Vagina (tissue), 2 donors: Measurements from ENCODE around the gene TMEM248. TPM values are rescaled to one million over a fixed set of nuclear protein-coding genes. Genes with fewer than 3 reads are reported as not detected.

ENCODE experiments used
- DNase-seq, 2 donors: peaks; one replicate each; pipeline ENCODE4 v3.0.0-alpha.2; 2017; ENCODE audit errors: extremely low spot score in 2 of 2
- H3K27ac ChIP-seq: fragments of 200-600 bp; sonication (generic); one replicate; pipeline ENCODE4 v1.5.1; 2019
- H3K27me3 ChIP-seq: fragments of 200-600 bp; sonication (generic); one replicate; pipeline ENCODE4 v1.5.1; 2019
- H3K36me3 ChIP-seq, 2 donors: fragments of 200-600 bp; sonication (generic); one replicate each; pipeline ENCODE4 v1.5.1; 2017 to 2019
- H3K4me1 ChIP-seq: fragments of 200-600 bp; sonication (generic); one replicate; pipeline ENCODE4 v1.5.1; 2019
- H3K4me3 ChIP-seq, 2 donors: fragments of 200-600 bp; sonication (generic); 1 replicate in 1 of 2; 2 replicates in 1 of 2; pipeline ENCODE4 v1.5.1; 2016 to 2019
- H3K9me3 ChIP-seq: fragments of 200-600 bp; sonication (generic); one replicate; pipeline ENCODE4 v1.5.1; 2019
- POLR2A ChIP-seq, 2 donors: fragments of 450-650 bp; IDR thresholded peaks; one replicate each; pipeline ENCODE4 v1.6.1; 2017; ENCODE audit warnings: antibody characterized with exemption in 2 of 2, mild to moderate bottlenecking in 2 of 2, moderate library complexity in 2 of 2
- POLR2AphosphoS5 ChIP-seq, 2 donors: sonication (generic); formaldehyde crosslinking; IDR thresholded peaks; one replicate each; pipeline ENCODE4 v1.9.0; 2017; ENCODE audit warnings: antibody characterized with exemption in 2 of 2, mild to moderate bottlenecking in 2 of 2, low read depth in 1 of 2; ENCODE audit not compliant: insufficient read depth in 1 of 2
- intact Hi-C: fragments of 100-400 bp; cut with DNase I; formaldehyde crosslinking; loops from one replicate; pipeline ENCODE4 v1.15.1; 2023
- total RNA-seq: library from RNA; depleted of rRNA; stranded (reverse); fragments of >200 nt; gene quantifications from one replicate; pipeline ENCODE4 v1.2.3, GENCODE V29; 2016
- TF ChIP-seq, protein P1 (sequence below), 3 experiments: fragments of 450-650 bp in 2 of 3; fragments of 200-600 bp in 1 of 3; sonication (generic) in 1 of 3; IDR thresholded peaks; one replicate each; pipeline ENCODE4 v1.5.1; 2017 to 2019; ENCODE audit warnings: antibody characterized with exemption in 3 of 3, mild to moderate bottlenecking in 2 of 3, moderate library complexity in 2 of 3

Gene TMEM248
- total RNA-seq, 1 donor from 2014 or later = 59.7 TPM

DNA sequence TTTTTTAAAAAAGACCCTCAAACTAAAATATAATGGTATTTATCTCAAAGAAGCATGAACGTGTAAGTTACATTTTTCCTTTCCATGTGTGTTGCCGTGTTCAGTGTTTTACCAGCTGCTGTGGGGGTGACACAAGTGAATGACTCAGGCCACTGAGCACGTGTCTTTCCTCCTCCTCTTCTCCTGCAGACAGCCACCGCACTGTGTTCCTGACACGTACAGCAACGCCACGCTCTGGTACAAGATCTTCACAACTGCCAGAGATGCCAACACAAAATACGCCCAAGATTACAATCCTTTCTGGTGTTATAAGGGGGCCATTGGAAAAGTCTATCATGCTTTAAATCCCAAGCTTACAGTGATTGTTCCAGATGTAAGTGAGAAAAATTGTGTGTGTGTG, 29.7 kb downstream of the TMEM248 start:
- no peak overlapping the region for H3K27ac ChIP-seq
- no peaks in the 10 kb centered on the region for H3K9me3 ChIP-seq
- intact Hi-C loops = no loop called here
- no peaks in the 10 kb centered on the region for H3K4me1 ChIP-seq
- H3K36me3 ChIP-seq = peaks cover 0 to 72% of the 10 kb centered on the region in 2 donors
- no peak overlapping the region for H3K4me3 ChIP-seq
- TF ChIP-seq, protein P1, sequence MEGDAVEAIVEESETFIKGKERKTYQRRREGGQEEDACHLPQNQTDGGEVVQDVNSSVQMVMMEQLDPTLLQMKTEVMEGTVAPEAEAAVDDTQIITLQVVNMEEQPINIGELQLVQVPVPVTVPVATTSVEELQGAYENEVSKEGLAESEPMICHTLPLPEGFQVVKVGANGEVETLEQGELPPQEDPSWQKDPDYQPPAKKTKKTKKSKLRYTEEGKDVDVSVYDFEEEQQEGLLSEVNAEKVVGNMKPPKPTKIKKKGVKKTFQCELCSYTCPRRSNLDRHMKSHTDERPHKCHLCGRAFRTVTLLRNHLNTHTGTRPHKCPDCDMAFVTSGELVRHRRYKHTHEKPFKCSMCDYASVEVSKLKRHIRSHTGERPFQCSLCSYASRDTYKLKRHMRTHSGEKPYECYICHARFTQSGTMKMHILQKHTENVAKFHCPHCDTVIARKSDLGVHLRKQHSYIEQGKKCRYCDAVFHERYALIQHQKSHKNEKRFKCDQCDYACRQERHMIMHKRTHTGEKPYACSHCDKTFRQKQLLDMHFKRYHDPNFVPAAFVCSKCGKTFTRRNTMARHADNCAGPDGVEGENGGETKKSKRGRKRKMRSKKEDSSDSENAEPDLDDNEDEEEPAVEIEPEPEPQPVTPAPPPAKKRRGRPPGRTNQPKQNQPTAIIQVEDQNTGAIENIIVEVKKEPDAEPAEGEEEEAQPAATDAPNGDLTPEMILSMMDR (IDR thresholded peaks at IDR 0.05) = no peak
- TF ChIP-seq POLR2AphosphoS5 (IDR thresholded peaks at IDR 0.05; ENCODE audit: insufficient read depth in 1 of 2, low read depth in 1 of 2) (no peak), POLR2A (IDR thresholded peaks at IDR 0.05) (no peak)
- DNase-seq = no peak
- no peaks in the 10 kb centered on the region for H3K27me3 ChIP-seq

DNA sequence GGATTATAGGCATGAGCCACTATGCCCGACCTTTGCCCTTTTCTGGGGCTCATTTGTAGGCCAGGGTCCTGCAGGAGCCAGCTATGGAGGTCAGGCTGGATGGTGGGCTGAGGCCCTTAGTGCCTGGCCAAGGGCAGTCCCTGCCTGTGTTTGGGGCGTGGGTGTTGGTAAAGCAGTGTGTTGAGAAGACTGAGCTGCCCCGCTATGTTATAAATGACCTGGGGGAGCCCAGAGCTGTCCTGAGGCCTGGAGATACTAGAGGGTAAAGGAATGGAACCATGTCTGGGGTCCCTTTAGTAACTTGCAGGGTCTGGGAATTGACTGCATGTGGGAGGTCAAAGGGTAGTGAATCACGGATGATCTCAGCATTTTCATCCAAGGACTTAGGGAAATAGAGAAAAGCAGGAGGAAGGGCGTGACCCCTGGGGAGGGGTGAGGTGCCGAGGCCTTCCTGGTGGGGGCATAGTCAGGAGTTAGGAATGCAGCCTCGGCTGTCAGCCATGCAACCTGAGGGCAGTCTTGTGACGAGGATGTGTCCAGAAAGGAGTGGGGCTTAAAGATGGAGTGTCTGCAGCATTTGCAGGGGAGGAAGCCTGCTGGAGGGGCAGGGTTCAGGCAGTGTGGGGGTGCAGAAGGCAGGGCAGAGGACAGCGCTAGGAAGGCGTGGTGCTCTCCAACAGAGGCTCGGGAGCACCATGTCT, 31.5 kb downstream of the TMEM248 start:
- TF ChIP-seq POLR2AphosphoS5 (IDR thresholded peaks at IDR 0.05; ENCODE audit: insufficient read depth in 1 of 2, low read depth in 1 of 2) (no peak), POLR2A (IDR thresholded peaks at IDR 0.05) (no peak)
- TF ChIP-seq, protein P1 (IDR thresholded peaks at IDR 0.05) = no peak
- intact Hi-C loops = no loop called here

DNA sequence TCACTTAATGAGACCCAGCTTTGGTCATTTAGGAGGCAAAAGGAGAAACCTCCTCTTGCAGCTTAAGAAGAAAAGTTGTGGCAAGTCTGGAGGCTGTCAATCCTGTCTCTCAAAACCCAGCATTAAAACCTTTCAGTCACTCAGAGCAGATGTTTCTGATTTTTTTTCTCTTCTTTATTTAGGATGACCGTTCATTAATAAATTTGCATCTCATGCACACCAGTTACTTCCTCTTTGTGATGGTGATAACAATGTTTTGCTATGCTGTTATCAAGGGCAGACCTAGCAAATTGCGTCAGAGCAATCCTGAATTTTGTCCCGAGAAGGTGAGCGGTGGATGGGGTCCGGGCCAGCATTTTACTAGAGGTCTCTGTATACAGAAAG, 32.0 kb downstream of the TMEM248 start:
- Histone ChIP-seq H3K9me3 (no peaks in the 10 kb centered on the region), H3K27me3 (no peaks in the 10 kb centered on the region), H3K4me1 (no peaks in the 10 kb centered on the region), H3K4me3 (no peak overlapping the region), H3K27ac (no peak overlapping the region), H3K36me3 (peaks cover 0 to 84% of the 10 kb centered on the region in 2 donors)
- TF ChIP-seq POLR2AphosphoS5 (IDR thresholded peaks at IDR 0.05; ENCODE audit: insufficient read depth in 1 of 2, low read depth in 1 of 2) (no peak), POLR2A (IDR thresholded peaks at IDR 0.05) (no peak)
- TF ChIP-seq, protein P1 (IDR thresholded peaks at IDR 0.05) = no peak
- no peak for DNase-seq
- intact Hi-C loops = no loop called here

More for the DNA sequence above, 31.5 kb downstream of the TMEM248 start:
- DNase-seq = no peak
- Histone ChIP-seq H3K4me1 (no peaks in the 10 kb centered on the region), H3K36me3 (peaks cover 0 to 81% of the 10 kb centered on the region in 2 donors), H3K27ac (no peak overlapping the region), H3K4me3 (no peak overlapping the region), H3K9me3 (no peaks in the 10 kb centered on the region), H3K27me3 (no peaks in the 10 kb centered on the region)

DNA sequence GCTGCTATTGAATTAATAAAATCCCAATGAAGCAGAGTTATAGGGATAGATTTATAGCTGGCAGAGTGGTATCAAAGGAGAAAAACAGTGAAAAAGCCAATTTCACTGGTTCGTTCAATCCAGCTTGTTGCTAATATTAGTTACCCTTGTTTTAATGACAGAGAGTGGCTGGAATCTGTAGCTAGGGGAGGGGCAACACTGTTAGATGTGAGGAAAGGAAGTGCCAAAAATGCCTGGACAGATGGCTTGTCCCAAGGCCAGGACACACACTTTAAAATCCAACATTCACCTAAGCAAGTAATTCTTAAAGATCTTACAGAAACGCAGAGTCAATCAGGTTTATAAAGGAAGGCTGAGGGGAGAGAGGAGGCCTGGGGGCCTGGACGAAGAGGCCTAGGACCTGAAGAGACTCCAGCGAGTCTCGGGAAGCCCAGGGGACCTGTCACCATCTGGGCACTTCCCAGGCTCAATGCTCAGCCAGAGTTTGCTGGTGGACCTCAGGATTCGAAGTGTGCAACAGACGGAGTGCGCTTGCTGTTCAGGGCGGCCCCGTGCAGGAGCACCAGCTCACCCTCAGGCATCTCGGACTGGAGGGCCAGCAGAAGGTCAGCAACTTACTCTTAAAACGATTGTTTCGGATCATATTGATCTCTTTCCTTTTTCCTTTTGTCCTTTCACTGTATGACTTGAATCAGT, 36.7 kb downstream of the TMEM248 start:
- intact Hi-C loops = no loop called here
- H3K9me3 ChIP-seq = no peaks in the 10 kb centered on the region
- TF ChIP-seq, protein P1 (IDR thresholded peaks at IDR 0.05) = no peak
- no peak for TF ChIP-seq POLR2A (IDR thresholded peaks at IDR 0.05)
- no peak for TF ChIP-seq POLR2AphosphoS5 (IDR thresholded peaks at IDR 0.05; ENCODE audit: insufficient read depth in 1 of 2, low read depth in 1 of 2)
- DNase-seq = no peak
- no peaks in the 10 kb centered on the region for H3K4me1 ChIP-seq
- no peak overlapping the region for H3K27ac ChIP-seq
- no peaks in the 10 kb centered on the region for H3K27me3 ChIP-seq
- no peak overlapping the region for H3K4me3 ChIP-seq
- H3K36me3 ChIP-seq = peaks cover 0 to 55% of the 10 kb centered on the region in 2 donors
